Measurements from ENCODE around the gene GAST. TPM values are rescaled to one million over a fixed set of nuclear protein-coding genes. Genes with fewer than 3 reads are reported as not detected.
A peak's percentile ranks its signal among the peaks of the same experiment; 100 is the strongest.

Gene GAST
- total and polyA plus RNA-seq, 10 donors = not detected

GRCh38 chr17:41688641-41689496, 23.3 kb upstream of the GAST start, which contains the start of gene EIF1:
EIF1 (plus strand) TSS chr17:41688885; CDS start chr17:41689039, 154 bp downstream.
- peak; percentile 99 to 100 (median 100) for TF ChIP-seq POLR2A (IDR thresholded peaks at IDR 0.05)
- TF ChIP-seq CTCF (IDR thresholded peaks at IDR 0.05 in 8 of 11, conservative IDR thresholded peaks at IDR 0.05 in 3 of 11) = peak in 1 of 11 experiments; percentile 10
- peak; percentile 99 to 100 (median 100) for TF ChIP-seq POLR2AphosphoS5 (IDR thresholded peaks at IDR 0.05)
- intact Hi-C loops (cut with DNase I; ENCODE audit: low total_unique reads) = no loop called here
- H3K27ac ChIP-seq = peak within 1 kb of the TSS; percentile 99 to 100 (median 100)
- H3K27me3 ChIP-seq (replicated peaks in 1 of 7) = no peaks in the 10 kb centered on the region
- H3K9me3 ChIP-seq = no peaks in the 10 kb centered on the region
- H3K4me3 ChIP-seq = peak within 1 kb of the TSS; percentile 79 to 98 (median 91)
- DNase-seq = peak; percentile 100
- 0 to 1% (median 0%) methylated on average over 22 to 81 of the region's 81 CpGs for WGBS, 5 donors
- H3K36me3 ChIP-seq = peaks cover 6 to 46% (median 45%) of the 10 kb centered on the region in 6 donors
- peaks cover 25 to 52% (median 41%) of the 10 kb centered on the region in 6 donors for H3K4me1 ChIP-seq

GRCh38 chr17:41689497-41690299, 22.4 kb upstream of the GAST start:
- Histone ChIP-seq H3K36me3 (peaks cover 6 to 54% (median 54%) of the 10 kb centered on the region in 6 donors), H3K4me1 (peaks cover 25 to 53% (median 41%) of the 10 kb centered on the region in 6 donors), H3K27ac (peak overlapping the region; percentile 99 to 100 (median 100)), H3K27me3 (replicated peaks in 1 of 7) (no peaks in the 10 kb centered on the region), H3K9me3 (no peaks in the 10 kb centered on the region), H3K4me3 (peak overlapping the region; percentile 79 to 98 (median 91))
- intact Hi-C loops (cut with DNase I; ENCODE audit: low total_unique reads) = no loop called here
- TF ChIP-seq POLR2AphosphoS5 (IDR thresholded peaks at IDR 0.05) (peak in 1 of 3 donors; percentile 27), POLR2A (IDR thresholded peaks at IDR 0.05) (peak in 1 of 3 donors; percentile 4), CTCF (IDR thresholded peaks at IDR 0.05 in 8 of 11, conservative IDR thresholded peaks at IDR 0.05 in 3 of 11) (peak; percentile 38 to 73 (median 66))
- WGBS, 5 donors = 1 to 3% (median 2%) methylated on average over 17 to 27 of the region's 27 CpGs
- no peak for DNase-seq

- H3K36me3 ChIP-seq = peaks cover 6 to 62% (median 62%) of the 10 kb centered on the region in 6 donors
- H3K27me3 ChIP-seq (replicated peaks in 1 of 7) = no peaks in the 10 kb centered on the region
- no peaks in the 10 kb centered on the region for H3K9me3 ChIP-seq
- TF ChIP-seq POLR2A (IDR thresholded peaks at IDR 0.05) (no peak), CTCF (IDR thresholded peaks at IDR 0.05 in 8 of 11, conservative IDR thresholded peaks at IDR 0.05 in 3 of 11) (no peak), POLR2AphosphoS5 (IDR thresholded peaks at IDR 0.05) (no peak)
- H3K4me1 ChIP-seq = peaks cover 26 to 61% (median 46%) of the 10 kb centered on the region in 6 donors
- intact Hi-C loops (cut with DNase I; ENCODE audit: low total_unique reads) = no loop called here
- DNase-seq = no peak
- WGBS, 5 donors = 64 to 79% (median 72%) methylated on average over 2 of the region's 2 CpGs
- peak overlapping the region in 6 of 8 donors; percentile 100 for H3K27ac ChIP-seq
- peak overlapping the region in 7 of 8 donors; percentile 79 to 98 (median 91) for H3K4me3 ChIP-seq
These were observed 21.6 kb upstream of the GAST start for GRCh38 chr17:41690497-41690896.
